Kidney glomerular epithelial cell (primary cell): ENCODE results near the gene COL20A1.

Experiments used
- DNase-seq: peaks from one replicate; lab custom pipeline; 2025; lab: John Stamatoyannopoulos, UW

Gene COL20A1

DNA sequence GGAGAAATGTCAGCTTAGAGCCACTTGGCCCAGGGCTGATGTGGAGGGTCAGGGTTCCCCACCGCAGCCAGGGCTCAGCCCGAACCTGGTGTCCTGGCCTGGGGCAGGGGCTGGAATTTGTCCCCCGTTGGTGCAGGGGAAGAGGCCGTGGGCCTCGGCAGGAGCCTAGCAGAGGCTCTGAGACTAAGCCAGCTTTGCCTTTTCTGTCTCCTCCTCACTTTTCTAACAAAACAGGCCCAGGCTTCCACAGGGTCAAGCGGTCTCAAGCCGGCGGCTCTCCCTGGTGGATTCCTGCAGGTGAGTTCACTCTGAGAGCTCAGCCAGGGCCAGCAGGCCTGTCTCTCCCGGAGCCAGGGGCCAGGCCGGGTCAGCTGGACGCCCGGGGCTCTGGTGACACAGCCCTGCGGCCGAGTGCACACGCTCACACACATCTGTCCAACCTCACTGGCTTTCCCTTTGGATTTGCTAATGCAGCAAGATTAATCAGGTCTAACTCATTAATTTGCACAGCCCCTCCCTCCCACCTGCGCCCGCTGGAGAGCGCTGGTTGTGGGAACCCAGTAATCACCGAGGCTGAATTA is 71.1 kb downstream of the COL20A1 start:
- DNase-seq: no peak

DNA sequence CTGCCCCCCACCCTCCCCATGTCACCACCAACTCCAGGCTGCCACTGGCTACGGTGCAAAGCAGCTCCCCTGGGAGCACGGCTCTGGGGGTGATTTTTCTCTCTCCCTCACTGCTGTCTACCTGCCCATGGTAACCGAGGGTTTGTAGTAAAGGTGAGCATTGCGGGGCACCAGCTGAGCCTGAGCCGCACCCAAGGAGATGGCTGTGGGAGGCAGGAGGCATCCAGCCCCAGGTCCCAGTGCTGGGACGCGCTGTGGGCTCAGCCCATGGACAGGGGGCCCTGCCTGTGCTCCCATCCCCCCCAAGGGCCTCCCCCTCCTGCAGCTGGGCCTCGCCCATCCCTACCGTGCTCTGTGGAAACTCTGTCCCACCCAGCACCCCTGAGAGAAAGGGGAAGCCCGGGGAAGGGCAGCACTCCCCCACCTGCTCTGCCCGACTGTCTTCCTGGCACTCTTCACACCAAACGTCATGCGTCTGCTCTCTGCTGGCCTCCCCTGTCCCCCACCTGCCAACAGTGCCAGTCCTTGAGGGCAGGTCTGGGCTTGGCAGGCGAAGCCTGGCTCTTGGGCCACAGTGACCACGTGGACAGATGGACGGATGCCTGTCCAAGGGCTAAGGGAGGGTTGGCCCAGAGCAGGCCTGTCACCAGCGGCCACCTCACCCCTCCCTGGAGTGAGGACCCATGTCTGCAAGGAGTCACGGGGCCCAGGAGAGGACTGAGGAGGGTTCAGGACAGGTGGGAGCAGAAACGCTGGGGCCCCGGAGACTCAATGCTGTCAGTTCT is 72.0 kb downstream of the COL20A1 start:
- no peak for DNase-seq

DNA sequence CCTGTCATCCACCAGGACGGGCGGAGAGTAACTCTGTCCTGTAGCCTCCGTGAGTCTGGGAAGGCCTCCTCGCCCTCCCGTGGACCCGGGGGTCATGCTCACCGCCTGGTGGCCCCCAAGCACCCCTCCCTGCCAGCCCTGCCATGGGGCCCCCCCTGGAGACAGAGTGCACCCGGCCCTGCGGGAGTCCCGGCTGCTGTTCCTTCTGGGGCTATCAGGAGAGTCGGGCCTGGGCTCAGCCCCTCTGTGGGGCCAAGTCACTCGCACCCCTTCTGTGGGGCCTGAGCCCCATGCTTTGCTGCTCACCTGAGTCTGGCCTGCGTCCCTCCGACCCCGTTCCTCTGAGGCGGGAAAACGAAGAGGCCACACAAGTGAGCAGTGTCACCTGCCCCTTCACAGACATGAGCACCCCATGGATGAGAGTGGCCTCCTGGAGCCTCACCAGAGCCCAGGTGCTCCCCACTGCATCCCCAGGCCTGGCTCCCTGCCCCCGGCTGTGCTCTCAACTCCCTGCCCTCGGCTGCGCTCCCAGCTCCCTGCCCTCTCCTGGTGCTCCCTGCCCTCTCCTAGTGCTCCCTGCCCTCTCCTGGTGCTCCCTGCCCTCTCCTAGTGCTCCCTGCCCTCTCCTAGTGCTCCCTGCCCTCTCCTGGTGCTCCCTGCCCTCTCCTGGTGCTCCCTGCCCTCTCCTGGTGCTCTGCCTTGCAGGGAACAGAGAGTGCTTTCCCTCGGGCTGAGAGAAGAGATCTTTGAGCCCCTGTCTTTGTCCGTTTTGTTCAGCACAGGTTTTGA is 72.8 kb downstream of the COL20A1 start:
- no peak for DNase-seq

DNA sequence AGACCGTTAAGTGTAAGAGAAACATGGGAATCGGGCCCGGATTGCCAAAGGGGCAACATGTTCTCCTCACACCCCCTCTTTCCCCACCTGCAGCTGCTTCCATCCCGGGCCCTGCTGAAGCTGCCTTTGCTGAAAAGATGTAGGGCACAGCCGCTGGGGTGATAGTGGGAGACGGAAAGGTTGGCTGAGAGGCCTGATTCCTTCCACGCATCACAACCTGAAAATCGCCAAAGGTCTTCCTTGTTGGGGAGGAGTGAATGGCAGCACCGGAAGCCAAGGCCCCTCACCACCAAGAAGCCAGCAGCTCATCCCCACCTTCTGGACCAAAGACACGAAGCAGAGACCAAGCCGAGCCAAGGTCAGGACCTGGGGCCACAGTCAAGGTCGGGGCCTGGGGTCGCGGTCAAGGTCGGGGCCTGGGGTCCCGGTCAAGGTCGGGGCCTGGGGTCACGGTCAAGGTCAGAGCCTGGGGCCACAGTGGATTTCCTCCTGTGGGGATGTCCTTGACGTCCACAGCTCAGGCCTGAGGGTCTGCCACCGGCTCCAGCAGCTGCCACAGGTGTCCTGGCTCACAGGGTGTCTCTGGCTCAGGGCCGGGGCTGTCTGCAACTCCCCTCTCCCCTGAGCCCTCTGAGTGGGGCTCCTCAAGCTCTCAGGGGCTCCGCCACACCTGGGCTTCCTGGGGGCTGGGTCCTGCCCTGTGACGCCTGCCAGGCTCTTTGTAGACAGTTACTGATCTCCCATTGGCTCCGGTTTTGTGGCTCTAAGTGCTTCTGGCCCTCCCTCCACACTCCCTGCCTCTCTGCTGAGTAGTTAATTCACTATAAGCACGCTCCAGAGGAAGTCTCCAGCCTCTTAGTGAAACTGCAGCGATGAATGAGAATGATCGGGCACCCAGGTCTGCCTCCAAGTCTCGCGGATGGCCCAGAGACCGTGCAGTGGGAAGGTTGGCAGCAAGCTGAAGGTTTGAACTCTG is 73.7 kb downstream of the COL20A1 start:
- no peak for DNase-seq

DNA sequence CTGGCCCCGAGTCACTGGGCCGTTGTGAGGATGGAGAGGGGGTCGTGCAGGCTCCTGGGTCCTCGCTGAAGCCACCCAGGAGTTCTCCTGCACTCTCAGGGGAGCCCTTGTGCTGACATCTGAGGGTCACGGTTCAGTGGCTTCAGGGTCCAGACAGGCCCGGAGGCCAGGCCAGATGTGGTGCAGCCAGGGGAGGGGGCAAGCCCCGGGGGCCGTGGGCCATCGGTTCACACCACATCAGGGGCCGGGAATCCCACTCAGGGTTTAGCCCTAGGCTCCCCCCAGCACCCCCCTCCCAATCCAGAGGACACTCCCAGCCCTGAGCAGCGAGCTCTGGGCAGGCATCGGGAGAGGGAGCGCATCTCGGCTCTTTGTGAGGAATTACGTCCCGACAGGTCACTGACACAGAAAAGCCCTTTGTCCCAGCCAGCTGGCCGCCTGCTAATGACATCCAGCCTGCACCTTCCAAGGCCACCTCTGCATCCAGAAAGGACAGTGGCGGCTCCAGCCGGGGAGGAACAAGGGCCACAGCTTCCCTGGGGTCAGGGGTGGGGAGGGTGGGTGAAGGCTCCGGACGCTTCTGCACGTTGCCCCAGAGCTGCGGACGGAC is 74.6 kb downstream of the COL20A1 start:
- no peak for DNase-seq

DNA sequence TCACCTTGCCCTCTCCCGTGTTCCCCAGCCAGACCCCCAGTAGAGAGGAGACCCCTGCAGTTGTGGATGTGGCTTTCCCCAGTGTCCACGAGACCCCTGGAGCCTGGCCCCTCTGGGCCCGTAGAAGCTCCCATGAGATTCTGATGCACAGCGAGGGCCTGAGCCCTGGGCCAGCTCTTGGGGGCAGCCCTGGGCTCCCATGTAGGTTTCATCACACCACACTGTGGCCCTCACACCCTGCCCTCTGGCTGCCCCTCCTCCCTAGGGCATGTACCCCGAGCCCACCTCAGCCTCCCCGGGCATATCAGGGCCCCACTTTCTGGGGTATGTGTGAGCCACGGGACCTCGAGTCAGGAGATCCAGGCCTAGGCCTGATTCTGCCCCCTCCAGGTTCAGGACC is 75.2 kb downstream of the COL20A1 start:
- DNase-seq: no peak

DNA sequence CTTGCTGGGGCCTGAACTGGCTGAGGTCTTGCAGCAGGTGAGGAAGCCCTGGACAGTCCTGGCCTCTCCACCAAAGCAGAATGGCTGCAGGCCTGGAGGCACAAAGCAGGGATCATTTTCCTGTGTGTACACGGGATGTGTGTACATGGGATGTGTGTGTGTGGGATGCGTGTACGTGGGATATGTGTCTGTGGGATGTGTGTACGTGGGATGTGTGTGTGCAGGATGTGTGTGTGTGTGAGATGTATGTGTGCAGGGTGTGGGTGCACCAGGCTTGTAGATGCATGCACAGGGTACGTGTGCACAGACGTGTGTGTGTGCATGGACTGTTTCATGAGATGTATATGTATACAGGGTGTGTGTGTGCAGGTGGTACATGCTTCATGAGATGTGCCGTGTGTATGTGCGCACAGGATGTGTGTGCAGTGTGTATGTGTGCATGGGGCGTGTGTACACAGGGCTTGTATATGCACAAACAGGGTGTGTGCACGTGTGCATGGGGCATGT is 76.1 kb downstream of the COL20A1 start:
- no peak for DNase-seq

DNA sequence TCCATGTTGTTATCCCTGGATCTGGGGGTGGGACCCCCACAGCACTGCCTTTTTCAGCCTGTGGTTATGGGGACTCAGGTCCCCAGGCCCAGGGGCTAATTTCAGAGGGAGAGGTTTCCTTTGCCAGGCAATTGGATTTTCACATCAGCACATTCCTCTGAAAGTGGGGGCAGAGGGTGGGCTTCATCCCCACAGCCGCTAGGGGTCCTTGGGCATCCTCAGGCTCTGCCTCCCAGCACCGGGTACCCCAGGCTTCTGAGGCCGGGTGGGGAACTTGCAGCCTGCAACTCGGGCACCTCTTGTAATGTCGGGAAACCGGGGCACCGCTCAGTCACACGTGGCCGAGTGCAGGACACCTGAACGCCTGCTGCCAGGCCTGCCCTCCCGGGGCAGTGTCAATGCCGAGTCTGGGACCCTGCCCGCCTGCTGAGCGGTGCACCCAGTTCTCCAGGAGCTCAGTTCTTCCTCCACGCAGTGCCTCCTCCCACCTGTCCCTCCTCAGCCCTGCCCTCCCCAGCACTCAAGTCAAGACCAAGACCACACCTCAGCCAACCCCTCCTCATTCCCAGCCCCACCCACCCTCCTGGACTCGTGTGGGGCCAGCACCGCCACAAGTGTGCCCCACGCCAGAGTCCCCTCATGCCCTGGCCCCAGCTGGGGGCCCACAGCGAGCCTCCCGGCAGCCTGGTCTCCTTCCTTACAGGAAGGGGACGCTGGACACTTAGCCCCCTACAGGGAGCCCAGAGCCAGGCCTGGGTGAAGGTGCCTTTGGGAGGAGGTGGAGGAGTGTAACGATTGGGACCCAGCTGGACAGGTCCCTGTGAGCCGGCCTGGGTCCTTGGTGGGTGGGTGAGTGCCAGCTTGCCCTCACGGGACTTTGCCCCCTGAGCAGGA is 77.0 kb downstream of the COL20A1 start:
- DNase-seq: no peak

DNA sequence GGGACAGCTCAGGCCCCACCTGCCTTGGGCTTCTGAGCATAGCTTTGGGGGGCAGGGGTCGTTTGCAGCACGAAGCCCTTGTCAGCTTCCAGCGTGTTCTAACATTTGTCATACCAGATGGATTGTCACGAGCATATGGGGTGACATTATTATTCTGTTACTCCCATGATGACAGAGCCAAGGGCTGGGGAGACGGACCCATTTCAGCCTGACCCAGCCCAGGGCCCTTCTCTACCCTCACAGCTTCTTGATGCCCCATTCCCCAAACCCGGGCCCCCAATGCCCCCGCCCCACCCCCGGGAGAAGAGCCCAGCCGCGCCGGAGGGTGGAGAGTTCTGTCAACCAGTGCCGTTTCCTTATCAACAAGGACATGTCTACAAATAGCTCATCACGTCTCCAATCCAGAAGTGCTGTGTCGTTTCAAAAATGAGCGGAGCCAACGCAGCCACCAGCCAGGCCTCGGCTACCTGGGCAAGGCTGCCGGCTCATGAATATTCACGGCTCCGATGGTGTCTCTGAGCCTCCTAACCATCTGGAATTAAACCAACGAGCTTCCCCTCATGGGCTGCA is 77.7 kb downstream of the COL20A1 start:
- no peak for DNase-seq

DNA sequence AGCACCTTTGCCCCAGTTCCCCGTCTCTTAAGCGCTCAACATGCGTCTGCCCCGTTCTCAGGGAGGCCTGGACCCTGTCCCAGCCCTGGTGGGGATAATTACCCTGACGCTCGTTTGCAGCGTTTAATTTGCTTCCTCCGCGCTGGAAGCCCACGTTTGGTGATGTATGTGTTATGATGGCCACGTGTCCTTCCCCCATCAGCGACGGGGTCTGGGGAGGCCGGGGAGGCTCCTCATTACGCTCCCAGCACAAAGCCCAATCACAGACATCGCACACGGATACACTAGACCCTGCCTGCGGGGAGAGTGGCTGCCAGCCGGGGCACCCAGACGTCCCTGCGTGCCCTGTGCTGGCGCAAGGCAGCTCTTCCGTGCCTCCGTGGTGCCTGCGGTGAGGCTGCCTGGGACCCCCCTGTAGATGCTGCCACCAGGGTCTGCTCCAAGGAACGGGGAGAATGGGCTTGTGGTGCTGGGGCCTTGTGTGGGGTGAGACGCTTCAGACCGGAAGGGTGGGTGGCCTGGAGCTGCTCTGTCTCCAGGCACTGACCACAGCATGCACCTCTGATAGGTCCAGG is 78.4 kb downstream of the COL20A1 start:
- no peak for DNase-seq

DNA sequence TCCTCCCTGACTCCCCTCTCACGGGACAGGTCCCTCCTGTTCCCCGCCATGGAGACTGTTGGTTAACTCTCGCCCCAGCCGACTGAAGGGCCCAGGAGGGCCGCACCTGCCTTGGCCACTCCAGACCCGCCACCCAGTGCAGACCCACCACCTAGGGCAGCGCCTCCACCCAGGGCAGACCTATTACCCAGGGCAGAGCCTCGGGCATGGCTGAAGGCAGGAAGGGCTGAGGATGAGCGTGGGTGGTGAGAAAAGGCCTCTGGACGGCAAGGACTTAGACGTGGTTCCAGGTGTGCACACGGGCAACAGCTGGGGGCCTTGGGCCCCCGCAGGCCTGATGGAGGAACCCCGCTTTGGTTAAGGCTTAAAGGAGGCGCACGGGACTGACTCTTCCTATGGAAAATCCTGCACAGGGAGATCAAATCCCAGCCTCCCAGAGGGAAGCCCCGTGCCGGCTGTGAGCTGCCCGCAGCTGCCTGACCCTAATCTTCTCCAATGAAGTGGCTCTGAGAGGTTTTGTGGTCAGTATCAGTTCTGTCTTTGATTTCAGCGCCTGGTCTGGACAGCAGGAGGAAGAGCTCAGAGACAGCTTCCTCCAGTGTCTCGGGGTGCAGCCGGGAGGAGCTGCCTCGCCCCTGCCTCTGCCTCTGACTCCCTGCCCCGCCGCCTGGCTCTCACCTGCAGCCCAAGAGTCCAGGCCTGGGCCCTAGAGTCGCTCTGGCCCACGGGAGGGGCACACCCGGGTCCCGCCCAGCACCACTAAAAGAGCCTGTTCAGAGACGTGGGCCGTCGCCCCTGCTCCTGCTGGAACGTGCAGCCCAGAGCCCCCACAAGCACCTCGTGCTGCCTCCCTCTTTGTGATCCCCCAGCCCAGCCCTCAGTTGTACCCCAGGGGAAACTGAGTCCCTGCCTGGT is 80.2 kb downstream of the COL20A1 start:
- DNase-seq: no peak

DNA sequence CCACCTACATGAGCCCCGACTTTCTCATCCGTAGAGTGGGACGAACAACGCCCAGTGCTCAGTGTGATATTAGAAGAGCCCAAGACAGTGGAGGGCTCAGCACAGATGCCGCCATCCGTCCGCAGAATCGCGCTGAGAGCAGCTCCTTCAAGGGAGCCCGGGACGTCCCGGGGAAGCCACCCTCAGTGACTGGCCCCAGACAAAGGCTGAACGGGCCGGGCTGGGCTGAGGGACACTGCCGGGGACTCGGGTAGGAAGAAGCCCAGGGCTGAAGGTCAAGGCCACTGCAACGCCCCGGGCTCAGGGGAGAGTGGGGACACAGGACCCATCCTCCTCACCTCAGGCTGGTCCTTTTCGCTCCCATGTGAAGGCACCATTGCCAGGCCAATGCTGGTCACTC is 81.0 kb downstream of the COL20A1 start:
- no peak for DNase-seq

DNA sequence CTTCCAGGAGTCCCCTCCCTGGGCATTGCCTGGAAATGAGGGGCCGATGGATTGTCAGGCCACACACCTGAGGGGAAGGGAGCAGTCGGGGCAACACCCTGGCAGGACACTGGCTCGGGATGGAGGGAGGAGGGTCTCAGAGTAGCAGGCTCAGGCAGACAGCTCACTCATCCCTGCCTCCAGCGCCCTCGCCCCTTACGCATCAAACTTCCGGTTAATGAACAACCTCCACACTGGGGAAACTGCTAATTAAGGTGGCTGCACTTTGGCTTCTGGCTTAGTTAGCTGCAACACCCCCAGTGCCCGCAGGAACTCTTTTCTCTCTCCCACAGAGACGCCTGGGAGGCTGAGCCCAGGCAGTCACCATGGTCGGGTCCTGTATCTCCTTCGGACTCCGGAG is 81.5 kb downstream of the COL20A1 start:
- DNase-seq: no peak

DNA sequence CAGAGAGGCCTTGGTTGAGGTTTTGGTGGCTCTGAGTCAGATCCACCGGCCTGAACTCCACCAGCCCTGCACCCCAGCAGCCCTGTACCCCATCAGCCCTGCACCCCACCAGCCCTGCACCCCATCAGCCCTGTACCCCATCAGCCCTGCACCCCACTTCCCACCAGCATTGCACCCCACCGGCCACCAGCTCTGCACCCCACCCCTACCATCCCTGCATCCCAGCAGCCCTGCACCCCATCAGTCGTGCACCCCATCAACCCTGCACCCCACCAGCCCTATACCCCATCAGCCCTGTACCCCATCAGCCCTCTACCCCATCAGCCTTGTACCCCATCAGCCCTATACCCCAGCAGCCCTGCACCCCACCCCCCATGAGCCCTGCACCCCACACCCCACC is 82.5 kb downstream of the COL20A1 start:
- no peak for DNase-seq

DNA sequence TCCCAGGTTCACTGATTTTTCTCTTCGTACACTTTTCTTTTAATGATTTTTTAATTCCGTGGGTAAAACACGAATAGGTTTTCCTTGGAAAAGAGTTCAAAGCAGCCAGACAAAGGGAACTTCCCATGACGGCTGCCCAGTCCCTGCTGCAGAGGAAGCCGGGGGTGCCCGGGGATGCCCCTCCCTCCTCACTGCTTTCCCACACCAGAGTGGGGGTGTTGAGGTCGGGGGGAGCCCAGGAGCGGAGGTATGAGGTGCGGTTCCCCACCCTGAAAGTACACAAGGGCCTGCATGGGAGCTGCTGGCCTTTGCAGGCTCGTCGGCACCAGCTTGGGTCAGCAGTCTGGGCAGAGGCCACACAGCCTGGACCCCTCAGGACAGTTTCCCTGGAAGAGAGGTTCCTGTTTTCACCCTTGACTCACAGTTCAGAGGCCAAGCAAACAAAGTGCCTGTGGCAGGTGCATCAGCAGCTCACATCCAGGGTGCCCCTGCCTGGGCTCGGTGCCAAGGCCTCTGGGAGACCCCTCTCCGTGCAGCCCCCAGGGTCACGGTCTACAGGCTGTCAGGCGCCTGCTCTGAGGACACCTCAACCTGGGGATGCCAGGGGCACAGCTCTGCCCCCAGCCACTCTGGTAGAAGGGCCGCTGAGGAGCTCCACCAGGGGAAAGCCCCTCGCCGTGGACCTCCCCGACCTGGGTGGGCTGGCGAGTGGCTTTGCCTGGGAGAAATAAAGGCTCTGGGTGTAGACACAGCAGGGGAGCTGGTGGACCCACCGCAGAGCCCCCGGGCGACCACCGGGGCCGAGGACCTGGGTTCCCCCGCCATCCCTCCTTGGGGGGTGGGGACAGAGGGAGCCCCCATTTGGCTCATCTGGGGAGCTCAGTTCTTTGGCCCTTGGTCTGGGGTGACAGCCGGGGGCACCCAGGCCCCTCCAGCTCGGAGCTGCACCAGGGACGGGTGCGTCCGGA is 83.6 kb downstream of the COL20A1 start:
- DNase-seq: no peak

DNA sequence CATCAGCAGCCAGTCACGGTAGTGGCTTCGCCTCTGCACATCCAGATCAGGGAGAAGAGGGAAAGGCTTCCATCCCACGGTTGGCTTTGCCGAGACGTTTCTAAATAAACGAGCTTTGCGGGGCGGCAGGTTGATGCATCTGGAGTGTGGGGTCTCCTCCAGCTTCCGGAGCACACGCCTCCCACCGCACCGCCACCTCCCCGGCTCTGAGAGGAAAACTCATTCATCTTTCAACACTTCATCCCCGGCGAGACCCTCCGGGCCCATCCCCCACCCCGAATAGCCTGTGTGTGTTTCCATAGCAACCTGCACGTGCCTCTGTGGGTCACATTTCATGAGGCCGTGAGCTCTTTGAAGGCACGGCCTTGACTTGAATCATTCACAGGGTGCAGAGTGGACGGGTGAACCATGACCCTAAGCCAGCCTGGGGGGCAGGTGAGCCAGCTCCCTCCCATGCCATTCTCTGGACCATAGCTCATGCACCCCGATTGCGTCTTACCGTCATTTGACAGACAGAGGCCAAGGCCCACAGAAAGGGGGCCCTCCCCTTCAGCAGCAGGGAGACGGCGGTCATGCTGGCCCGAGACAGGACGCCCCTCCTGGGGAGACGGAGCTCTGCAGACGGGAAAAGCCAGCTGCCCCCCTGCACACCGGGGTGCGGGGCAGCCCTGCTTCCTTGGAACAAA is 84.4 kb downstream of the COL20A1 start:
- no peak for DNase-seq

DNA sequence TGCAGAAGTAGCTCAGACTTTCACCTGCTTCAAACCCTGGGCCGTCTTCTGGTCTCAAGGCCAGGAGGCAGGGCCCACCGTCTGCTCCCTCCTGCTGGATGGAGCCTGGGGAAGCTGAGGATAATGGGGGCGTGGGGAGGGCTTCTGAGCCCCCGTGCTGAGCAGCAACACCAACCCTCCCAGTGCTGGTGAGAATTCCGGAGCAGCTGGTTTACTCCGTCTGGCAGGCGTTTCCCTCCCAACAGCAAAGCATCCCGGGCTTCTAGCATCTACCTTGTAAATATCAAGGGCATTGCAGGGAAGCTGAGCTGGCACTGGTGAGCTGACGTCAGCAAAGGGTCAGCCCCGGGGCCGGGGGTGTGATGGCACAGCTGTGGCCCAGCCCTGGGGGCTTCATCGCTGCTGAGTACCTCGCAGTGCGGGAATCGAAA is 85.0 kb downstream of the COL20A1 start:
- DNase-seq: no peak
